ENCODE data around the gene CEP72.

Gene CEP72

DNA sequence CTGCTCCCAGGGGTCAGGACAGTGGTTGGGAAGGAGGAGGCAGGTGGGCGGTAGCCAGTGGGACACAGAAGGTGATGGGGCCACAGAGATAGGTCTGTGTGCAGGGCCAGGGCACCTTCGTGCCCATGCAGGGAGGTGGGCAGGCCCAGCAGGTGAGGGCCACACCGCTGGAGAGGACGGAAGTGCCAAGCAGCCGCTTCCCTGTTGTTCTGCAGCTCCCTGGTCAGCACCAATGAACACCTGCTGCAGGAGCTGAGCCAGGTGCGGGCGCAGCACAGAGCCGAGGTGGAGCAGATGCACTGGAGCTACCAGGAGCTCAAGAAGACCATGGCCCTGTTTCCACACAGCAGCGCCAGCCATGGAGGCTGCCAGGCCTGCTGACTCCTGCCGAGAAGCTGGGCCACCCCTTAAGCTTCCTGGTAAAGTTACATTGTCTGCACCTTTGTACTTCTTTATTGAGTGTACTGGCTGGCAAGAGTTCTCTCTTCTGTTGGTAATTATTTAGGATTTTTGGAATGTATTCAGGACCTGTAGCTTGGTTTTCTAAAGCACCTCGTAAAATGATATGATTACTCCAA lies 40.7 kb downstream of the CEP72 start:
- no peaks in the 10 kb centered on the region for H3K4me1 ChIP-seq (ENCODE audit: low read depth, poor library complexity, severe bottlenecking)
- H3K79me2 ChIP-seq (ENCODE audit: insufficient read depth, low read depth), result no peaks in the 10 kb centered on the region
- H3K4me3 ChIP-seq (IDR thresholded peaks at IDR 0.05; ENCODE audit: insufficient read depth, low read depth, low read length), result no peak overlapping the region
- no peak overlapping the region for H2AFZ ChIP-seq (ENCODE audit: low read depth)
- no peak overlapping the region for H3K4me2 ChIP-seq
- H3K9ac ChIP-seq, result no peak overlapping the region
- no peak overlapping the region for H3K27ac ChIP-seq
- no peaks in the 10 kb centered on the region for H3K27me3 ChIP-seq (ENCODE audit: insufficient read depth, low read depth)
- no peaks in the 10 kb centered on the region; the same call in 1 of the 2 replicates for H3K36me3 ChIP-seq (ENCODE audit: insufficient read depth)
- TF ChIP-seq, protein P1, sequence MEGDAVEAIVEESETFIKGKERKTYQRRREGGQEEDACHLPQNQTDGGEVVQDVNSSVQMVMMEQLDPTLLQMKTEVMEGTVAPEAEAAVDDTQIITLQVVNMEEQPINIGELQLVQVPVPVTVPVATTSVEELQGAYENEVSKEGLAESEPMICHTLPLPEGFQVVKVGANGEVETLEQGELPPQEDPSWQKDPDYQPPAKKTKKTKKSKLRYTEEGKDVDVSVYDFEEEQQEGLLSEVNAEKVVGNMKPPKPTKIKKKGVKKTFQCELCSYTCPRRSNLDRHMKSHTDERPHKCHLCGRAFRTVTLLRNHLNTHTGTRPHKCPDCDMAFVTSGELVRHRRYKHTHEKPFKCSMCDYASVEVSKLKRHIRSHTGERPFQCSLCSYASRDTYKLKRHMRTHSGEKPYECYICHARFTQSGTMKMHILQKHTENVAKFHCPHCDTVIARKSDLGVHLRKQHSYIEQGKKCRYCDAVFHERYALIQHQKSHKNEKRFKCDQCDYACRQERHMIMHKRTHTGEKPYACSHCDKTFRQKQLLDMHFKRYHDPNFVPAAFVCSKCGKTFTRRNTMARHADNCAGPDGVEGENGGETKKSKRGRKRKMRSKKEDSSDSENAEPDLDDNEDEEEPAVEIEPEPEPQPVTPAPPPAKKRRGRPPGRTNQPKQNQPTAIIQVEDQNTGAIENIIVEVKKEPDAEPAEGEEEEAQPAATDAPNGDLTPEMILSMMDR (conservative IDR thresholded peaks at IDR 0.05; ENCODE audit: low read depth, low read length), result no peak
- H4K20me1 ChIP-seq (ENCODE audit: insufficient read depth), result no peaks in the 10 kb centered on the region

DNA sequence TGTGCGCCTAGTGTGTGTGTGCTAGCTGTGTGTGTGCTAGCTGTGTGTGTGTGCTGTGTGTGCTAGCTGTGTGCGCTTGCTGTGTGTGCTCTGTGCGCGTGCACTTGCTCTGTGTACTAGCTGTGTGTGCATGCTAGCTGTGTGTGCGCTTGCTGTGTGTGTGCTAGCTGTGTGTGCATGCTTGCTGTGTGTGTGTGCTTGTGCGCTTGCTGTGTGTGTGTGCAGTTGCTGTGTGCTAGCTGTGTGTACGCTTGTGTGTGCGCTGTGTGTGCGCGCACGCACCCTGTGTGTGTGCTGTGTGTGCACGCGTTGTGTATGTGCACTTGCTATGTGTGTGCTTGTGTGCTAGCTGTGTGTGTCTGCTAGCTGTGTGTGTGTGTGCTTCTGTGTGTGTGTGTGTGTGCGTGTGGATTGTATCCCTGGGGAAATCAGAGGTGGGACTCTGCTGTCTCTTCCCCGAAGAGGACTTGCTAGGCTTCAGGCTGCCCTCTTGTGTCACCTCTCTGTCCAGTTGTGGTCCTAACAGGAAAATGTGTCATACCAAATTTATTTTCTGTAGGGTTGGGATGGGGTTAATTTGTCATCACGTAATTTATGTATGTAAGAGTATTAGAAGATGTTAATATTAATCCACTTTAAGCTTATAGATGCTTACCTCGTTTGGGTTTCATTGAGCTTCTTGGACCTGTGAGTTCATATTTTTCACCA lies 42.1 kb downstream of the CEP72 start:
- Histone ChIP-seq H3K27ac (no peak overlapping the region), H3K4me1 (ENCODE audit: low read depth, poor library complexity, severe bottlenecking) (no peaks in the 10 kb centered on the region), H2AFZ (ENCODE audit: low read depth) (no peak overlapping the region), H3K27me3 (ENCODE audit: insufficient read depth, low read depth) (no peaks in the 10 kb centered on the region), H3K79me2 (ENCODE audit: insufficient read depth, low read depth) (no peaks in the 10 kb centered on the region), H3K36me3 (ENCODE audit: insufficient read depth) (no peaks in the 10 kb centered on the region; the same call in 1 of the 2 replicates), H4K20me1 (ENCODE audit: insufficient read depth) (no peaks in the 10 kb centered on the region), H3K9ac (no peak overlapping the region), H3K4me2 (no peak overlapping the region), H3K4me3 (IDR thresholded peaks at IDR 0.05; ENCODE audit: insufficient read depth, low read depth, low read length) (no peak overlapping the region)
- TF ChIP-seq, protein P1 (conservative IDR thresholded peaks at IDR 0.05; ENCODE audit: low read depth, low read length), result no peak

DNA sequence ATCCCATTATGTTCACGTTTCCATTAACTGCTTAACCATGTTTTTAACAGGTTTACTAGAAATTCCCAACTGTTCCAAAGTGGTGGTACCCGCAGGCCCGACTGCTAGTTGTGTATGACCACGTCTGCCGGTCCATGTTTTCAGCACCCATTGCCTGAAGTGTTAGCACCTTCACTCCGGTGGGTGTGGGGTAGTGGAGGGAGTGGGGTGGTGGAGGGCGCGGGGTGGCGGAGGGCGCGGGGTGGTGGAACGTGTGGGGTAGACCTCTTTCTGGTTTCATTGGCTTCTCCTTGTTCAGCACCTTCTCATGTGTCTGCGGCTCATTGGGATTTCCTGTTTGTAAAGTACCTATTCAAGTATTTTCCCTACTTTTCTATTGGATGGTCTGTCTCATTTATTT lies 43.3 kb downstream of the CEP72 start:
- no peaks in the 10 kb centered on the region; the same call in 1 of the 2 replicates for H3K36me3 ChIP-seq (ENCODE audit: insufficient read depth)

DNA sequence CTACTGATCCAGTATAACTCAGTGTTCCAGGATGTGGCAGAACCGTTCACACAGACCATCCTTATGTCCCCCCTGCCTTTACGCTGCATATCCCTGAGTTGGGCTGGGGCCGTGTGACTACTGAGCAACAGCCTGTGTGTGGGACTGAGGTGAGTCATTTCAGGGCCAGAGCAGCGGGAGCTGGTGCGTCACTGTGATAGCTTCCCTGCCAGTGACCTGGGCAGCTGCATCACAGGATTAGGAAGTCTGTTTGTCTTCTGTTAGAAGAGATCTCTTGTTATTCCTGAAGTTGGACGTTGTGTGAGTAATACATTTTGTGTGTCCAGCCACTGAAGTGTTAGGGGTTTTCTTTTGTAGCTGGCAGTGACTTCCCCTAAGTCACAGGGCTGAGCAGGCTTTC lies 45.4 kb downstream of the CEP72 start:
- Histone ChIP-seq H3K27me3 (ENCODE audit: insufficient read depth, low read depth) (no peaks in the 10 kb centered on the region), H3K27ac (no peak overlapping the region), H3K4me2 (no peak overlapping the region), H2AFZ (ENCODE audit: low read depth) (no peak overlapping the region), H3K79me2 (ENCODE audit: insufficient read depth, low read depth) (no peaks in the 10 kb centered on the region), H3K4me1 (ENCODE audit: low read depth, poor library complexity, severe bottlenecking) (no peaks in the 10 kb centered on the region), H3K9ac (no peak overlapping the region), H3K36me3 (ENCODE audit: insufficient read depth) (no peaks in the 10 kb centered on the region; the same call in 1 of the 2 replicates), H4K20me1 (ENCODE audit: insufficient read depth) (no peaks in the 10 kb centered on the region), H3K4me3 (IDR thresholded peaks at IDR 0.05; ENCODE audit: insufficient read depth, low read depth, low read length) (no peak overlapping the region)
- TF ChIP-seq, protein P1 (conservative IDR thresholded peaks at IDR 0.05; ENCODE audit: low read depth, low read length), result no peak

More for the DNA sequence above, 43.3 kb downstream of the CEP72 start:
- H3K79me2 ChIP-seq (ENCODE audit: insufficient read depth, low read depth), result no peaks in the 10 kb centered on the region
- H3K4me3 ChIP-seq (IDR thresholded peaks at IDR 0.05; ENCODE audit: insufficient read depth, low read depth, low read length), result no peak overlapping the region
- no peak overlapping the region for H3K27ac ChIP-seq
- H2AFZ ChIP-seq (ENCODE audit: low read depth), result no peak overlapping the region
- H3K4me1 ChIP-seq (ENCODE audit: low read depth, poor library complexity, severe bottlenecking), result no peaks in the 10 kb centered on the region
- no peaks in the 10 kb centered on the region for H4K20me1 ChIP-seq (ENCODE audit: insufficient read depth)
- no peaks in the 10 kb centered on the region for H3K27me3 ChIP-seq (ENCODE audit: insufficient read depth, low read depth)
- H3K4me2 ChIP-seq, result no peak overlapping the region
- H3K9ac ChIP-seq, result no peak overlapping the region
- TF ChIP-seq, protein P1 (conservative IDR thresholded peaks at IDR 0.05; ENCODE audit: low read depth, low read length), result no peak

Measured in KMS-11 (cell line).